Brain microvascular endothelial cell (primary cell): ENCODE results near the gene DAND5.
A peak's percentile ranks its signal among the peaks of the same experiment; 100 is the strongest.
"Not testable (repeated sequence)": the region's sequence is repeated elsewhere in the genome, so short reads cannot be mapped to it uniquely, and the experiment has no call there.

Experiments
- DNase-seq: peaks from one replicate; pipeline ENCODE4 v3.0.0-alpha.2; 2020
- H3K27ac ChIP-seq: fragments of 250-450 bp; sonication (Bioruptor Pico); 2 replicates; pipeline ENCODE4 v1.5.1; 2020; ENCODE audit warnings: mild to moderate bottlenecking, moderate library complexity
- H3K27me3 ChIP-seq: fragments of 250-450 bp; sonication (Bioruptor Pico); replicated peaks from 2 replicates; pipeline ENCODE4 v1.5.1; 2020; ENCODE audit warnings: mild to moderate bottlenecking
- H3K36me3 ChIP-seq: fragments of 250-450 bp; sonication (Bioruptor Pico); replicated peaks from 2 replicates; pipeline ENCODE4 v1.5.1; 2020; ENCODE audit warnings: mild to moderate bottlenecking
- H3K4me3 ChIP-seq: 2 replicates; pipeline ENCODE4 v1.5.1; 2011; ENCODE audit warnings: low read depth, mild to moderate bottlenecking, control low read depth, low read length, moderate library complexity
- CTCF ChIP-seq: IDR thresholded peaks from 2 replicates; pipeline ENCODE4 v1.5.1; 2011; ENCODE audit warnings: low read depth, mild to moderate bottlenecking, moderate library complexity, low read length, control low read depth, inconsistent platforms; ENCODE audit errors: missing control alignments
- in situ Hi-C: cut with HindIII; loops from 2 replicates; pipeline ENCODE4 v1.10.0; 2017; ENCODE audit warnings: low sequenced_read_pairs, low pct_ligation_motif_present

Gene DAND5

GRCh38 chr19:12953799-12954611 lies 15.4 kb upstream of the DAND5 start:
- Histone ChIP-seq H3K4me3 (no peak overlapping the region), H3K36me3 (peaks cover 44% of the 10 kb centered on the region), H3K27me3 (no peaks in the 10 kb centered on the region), H3K27ac (peak overlapping the region; percentile 86)
- TF ChIP-seq CTCF, result no peak
- in situ Hi-C loops, result no loop called here
- no peak for DNase-seq

GRCh38 chr19:12954612-12954962 lies 14.8 kb upstream of the DAND5 start:
- in situ Hi-C loops, result no loop called here
- H3K27me3 ChIP-seq, result no peaks in the 10 kb centered on the region
- H3K36me3 ChIP-seq, result peaks cover 38% of the 10 kb centered on the region
- H3K27ac ChIP-seq, result no peak overlapping the region
- TF ChIP-seq CTCF, result no peak
- no peak overlapping the region for H3K4me3 ChIP-seq
- no peak for DNase-seq

- H3K4me3 ChIP-seq, result peak overlapping the region; percentile 99
- H3K27me3 ChIP-seq, H3K27ac ChIP-seq, in situ Hi-C loops, DNase-seq: not testable (repeated sequence)
- peaks cover 33% of the 10 kb centered on the region for H3K36me3 ChIP-seq
These were observed 13.8 kb upstream of the DAND5 start for GRCh38 chr19:12955575-12955974.

- no peak for DNase-seq
- Histone ChIP-seq H3K27ac (no peak overlapping the region), H3K36me3 (peaks cover 29% of the 10 kb centered on the region), H3K4me3 (peak overlapping the region; percentile 99), H3K27me3 (no peaks in the 10 kb centered on the region)
- no peak for TF ChIP-seq CTCF
- in situ Hi-C loops, result no loop called here
These were observed 13.4 kb upstream of the DAND5 start for GRCh38 chr19:12955996-12956395.

GRCh38 chr19:12956446-12957388 lies 12.7 kb upstream of the DAND5 start, which contains the start of gene GADD45GIP1:
Gene GADD45GIP1, minus strand, starts transcription at chr19:12957223. Its CDS starts 11 bp downstream, at chr19:12957212.
- DNase-seq, result peak; percentile 59
- H3K4me3 ChIP-seq, result peak within 1 kb of the TSS; percentile 99
- peaks cover 22% of the 10 kb centered on the region for H3K36me3 ChIP-seq
- peak within 1 kb of the TSS; percentile 90 for H3K27ac ChIP-seq
- H3K27me3 ChIP-seq, result no peaks in the 10 kb centered on the region
- TF ChIP-seq CTCF, result no peak
- in situ Hi-C loops, result no loop called here

GRCh38 chr19:12957389-12957952 lies 11.9 kb upstream of the DAND5 start:
- DNase-seq, in situ Hi-C loops, H3K27me3 ChIP-seq: not testable (repeated sequence)
- Histone ChIP-seq H3K27ac (peak overlapping the region; percentile 90), H3K36me3 (peaks cover 16% of the 10 kb centered on the region), H3K4me3 (peak overlapping the region; percentile 99)
